LNCAP (cell line): ENCODE data around the gene LTA4H.

Experiments
- CTCF ChIP-seq: fragments of 450-650 bp; IDR thresholded peaks from 2 replicates; pipeline ENCODE4 v1.5.1; 2017; ENCODE audit warnings: mild to moderate bottlenecking

Gene LTA4H

GRCh38 chr12:96046543-96047228, 11.3 kb upstream of the LTA4H start:
- no peak for TF ChIP-seq CTCF

DNA sequence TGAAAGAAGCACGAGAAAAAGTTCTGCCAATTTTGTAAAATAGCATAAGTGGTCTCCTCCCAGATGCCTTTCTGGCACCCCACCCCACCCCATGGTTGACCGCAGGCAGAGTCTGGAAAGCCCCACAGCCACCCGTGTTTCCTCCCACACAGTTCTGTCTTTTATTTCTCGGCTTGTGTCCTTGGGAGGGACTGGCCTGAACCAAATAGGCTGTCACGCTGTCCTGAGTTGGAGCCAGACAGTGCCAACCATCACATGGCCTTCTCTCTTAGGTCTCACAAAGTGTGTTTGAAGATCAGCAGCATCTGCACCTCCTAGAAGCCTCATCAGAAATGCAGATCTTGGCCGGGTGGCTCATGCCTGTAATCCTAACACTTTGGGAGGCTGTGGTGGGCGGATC, 10.2 kb upstream of the LTA4H start:
- TF ChIP-seq CTCF: no peak

- no peak for TF ChIP-seq CTCF
These were observed 9.5 kb upstream of the LTA4H start for GRCh38 chr12:96044943-96045290.

DNA sequence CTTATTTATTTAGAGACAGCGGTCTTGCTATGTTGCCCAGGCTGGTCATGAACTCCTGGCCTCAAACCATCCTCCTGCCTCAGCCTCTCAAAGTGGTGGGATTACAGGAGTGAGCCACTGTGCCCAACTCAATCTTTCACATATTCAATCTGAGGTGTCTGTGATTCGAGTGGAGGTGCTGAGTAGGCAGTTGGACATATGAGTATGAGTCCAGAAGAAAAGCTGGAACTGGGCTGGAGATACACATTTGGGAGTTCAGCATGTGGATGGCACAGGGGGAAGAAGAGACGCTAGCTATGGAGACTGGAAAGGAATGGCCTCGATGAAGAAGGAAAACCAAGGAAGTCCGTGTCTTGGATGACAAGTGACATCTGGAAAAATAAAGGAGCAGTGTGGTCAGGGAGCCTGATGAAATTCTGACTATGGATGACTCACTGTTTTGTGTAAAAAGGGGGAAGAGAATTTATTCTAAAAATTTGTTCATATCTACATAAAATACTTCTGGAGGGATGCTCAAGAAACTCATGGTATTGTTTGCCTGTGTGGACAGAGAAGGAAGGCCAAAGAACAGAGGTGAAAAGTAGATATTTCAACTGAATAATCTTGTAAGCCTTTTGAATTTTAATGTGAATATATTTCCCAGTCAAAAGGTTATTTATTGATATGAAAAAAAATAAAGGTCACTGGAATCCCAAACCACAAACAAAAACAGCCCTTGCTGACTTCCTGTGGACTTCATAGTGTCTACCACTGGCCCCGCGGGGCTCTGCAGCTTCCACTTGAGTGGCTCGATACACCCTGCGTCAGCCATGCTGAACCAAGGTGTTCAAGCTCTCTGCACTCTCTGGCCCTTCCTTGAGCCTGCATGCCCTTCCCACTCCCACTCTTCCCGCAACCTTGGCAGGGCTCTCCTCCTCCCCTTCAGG, 8.9 kb upstream of the LTA4H start:
- no peak for TF ChIP-seq CTCF

DNA sequence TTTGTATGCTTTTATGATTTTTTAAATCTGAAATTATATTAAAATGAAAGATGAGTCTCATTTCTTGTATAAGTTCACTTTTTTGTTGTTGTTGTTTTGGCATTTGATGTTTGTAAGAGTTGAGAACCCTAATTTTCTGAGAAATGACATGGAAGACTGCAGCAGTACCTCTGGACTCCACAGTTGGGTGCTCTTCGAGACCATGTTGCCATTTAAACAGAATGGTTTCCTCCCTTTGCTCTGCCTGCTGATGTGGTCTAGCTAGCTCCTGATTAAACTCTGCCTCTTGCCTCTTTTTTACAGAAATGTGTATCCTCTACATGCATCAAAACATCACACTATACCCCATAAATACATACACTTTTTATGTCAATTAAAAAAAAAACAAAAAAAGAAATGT, 5.8 kb upstream of the LTA4H start:
- no peak for TF ChIP-seq CTCF

DNA sequence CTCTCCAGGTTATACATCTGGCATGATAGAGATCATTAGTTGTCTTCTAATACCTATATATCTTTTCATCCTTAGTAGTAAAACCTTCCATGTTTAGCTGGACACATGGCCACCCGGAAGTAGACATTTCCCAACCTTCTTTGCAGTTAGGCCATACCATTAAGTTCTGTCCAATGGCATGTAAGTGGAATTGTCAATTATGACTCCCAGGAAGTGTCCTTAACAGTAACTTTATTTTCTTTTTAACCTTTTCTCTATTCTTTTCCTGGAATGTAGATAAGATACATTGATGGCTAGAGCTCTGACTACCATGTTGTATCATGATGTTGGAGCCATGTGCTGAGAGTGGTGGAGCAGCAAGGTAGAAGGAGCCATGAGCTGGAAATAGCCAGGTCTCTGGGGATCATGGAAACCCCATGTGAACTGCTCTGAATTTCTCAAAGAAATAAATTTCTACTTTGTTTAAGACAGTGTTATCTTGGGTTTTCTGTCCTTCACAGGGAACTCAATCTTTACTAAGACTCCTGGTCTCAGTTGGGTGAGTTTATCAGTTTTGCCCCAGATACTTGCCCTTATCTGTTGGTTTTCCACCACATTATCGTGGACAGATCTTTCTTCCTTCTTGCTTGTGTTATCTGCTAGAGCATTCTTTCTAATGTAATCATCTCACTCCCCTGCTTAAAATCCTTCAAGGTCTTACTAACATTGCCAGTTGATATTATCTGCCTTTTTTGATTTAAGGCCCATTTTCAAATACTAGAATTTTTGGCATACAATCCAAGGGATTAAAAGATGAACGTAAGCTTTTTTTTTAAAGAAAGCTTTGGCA, 5.1 kb upstream of the LTA4H start:
- TF ChIP-seq CTCF: no peak

DNA sequence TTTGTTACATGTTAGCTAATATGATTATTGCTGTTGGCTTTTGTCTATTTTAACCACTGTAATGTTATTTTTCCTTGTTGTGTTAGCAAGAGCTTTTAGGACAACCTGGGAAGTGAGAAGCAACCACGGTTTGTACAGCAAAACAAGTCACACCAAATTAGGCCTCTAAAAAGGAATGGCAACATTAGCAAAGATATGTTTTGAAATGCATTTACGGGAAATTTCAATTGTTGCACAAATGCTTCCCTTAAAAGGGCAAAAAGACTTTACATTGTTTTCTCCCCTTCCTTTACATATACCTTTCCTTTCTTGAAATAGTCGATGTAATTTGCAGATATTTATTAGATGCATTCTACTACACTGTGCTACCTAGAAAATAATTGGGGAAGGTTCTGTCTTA, 4.1 kb upstream of the LTA4H start:
- TF ChIP-seq CTCF: no peak
